DND-41 (cell line): ENCODE measurements around the gene WDR72.

ENCODE experiments used
- ATAC-seq: fragments of 200-7000 bp; cut with Tn5 transposase; 3 replicates; pipeline ENCODE4 v1.9.1; 2021; ENCODE audit warnings: low read depth; ENCODE audit not compliant: insufficient read depth
- DNase-seq: peaks from one replicate; pipeline ENCODE4 v3.0.0-alpha.2; 2020
- H2AFZ ChIP-seq: 2 replicates; pipeline ENCODE4 v1.6.0; 2012; ENCODE audit warnings: low read depth, low read length
- H3K27ac ChIP-seq: 2 replicates; pipeline ENCODE4 v1.5.1; 2012; ENCODE audit warnings: low read length, inconsistent platforms
- H3K27me3 ChIP-seq: fragments of 200-600 bp; sonication (generic); 2 replicates; pipeline ENCODE4 v1.6.0; 2012; ENCODE audit warnings: low read length, mild to moderate bottlenecking, inconsistent platforms; ENCODE audit not compliant: insufficient read depth, poor library complexity
- H3K36me3 ChIP-seq: 2 replicates; pipeline ENCODE4 v1.5.1; 2012; ENCODE audit warnings: low read length, inconsistent platforms; ENCODE audit not compliant: insufficient read depth
- H3K4me1 ChIP-seq: 2 replicates; pipeline ENCODE4 v1.5.1; 2012; ENCODE audit warnings: mild to moderate bottlenecking, low read length; ENCODE audit not compliant: insufficient read depth
- H3K4me2 ChIP-seq: 2 replicates; pipeline ENCODE4 v1.6.0; 2012; ENCODE audit warnings: mild to moderate bottlenecking, moderate library complexity, low read length, inconsistent platforms; ENCODE audit not compliant: insufficient read depth
- H3K4me3 ChIP-seq, 2 experiments: fragments of 200-600 bp in 1 of 2; shearing (Covaris generic) in 1 of 2; 2 replicates each; pipeline ENCODE4 v1.5.1; 2012 to 2016; ENCODE audit warnings: inconsistent platforms in 2 of 2, low read length in 2 of 2, mild to moderate bottlenecking in 2 of 2, low read depth in 1 of 2, moderate library complexity in 1 of 2
- H3K79me2 ChIP-seq: 2 replicates; pipeline ENCODE4 v1.6.0; 2012; ENCODE audit warnings: low read length, inconsistent platforms; ENCODE audit not compliant: insufficient read depth
- H3K9ac ChIP-seq: 2 replicates; pipeline ENCODE4 v1.6.0; 2012; ENCODE audit warnings: low read depth, mild to moderate bottlenecking, inconsistent platforms, low read length, moderate library complexity
- H3K9me3 ChIP-seq: 2 replicates; pipeline ENCODE4 v1.5.1; 2012; ENCODE audit warnings: low read length, moderate library complexity, mild to moderate bottlenecking, inconsistent platforms; ENCODE audit not compliant: insufficient read depth, severe bottlenecking
- H4K20me1 ChIP-seq: 2 replicates; pipeline ENCODE4 v1.6.0; 2012; ENCODE audit warnings: low read length; ENCODE audit not compliant: insufficient read depth
- CTCF ChIP-seq: IDR thresholded peaks from 2 replicates; pipeline ENCODE4 v1.5.1; 2012; ENCODE audit warnings: borderline replicate concordance, low read length, moderate library complexity, mild to moderate bottlenecking; ENCODE audit not compliant: poor library complexity, severe bottlenecking; ENCODE audit errors: extremely low read depth
- EZH2 ChIP-seq: IDR thresholded peaks from 3 replicates; pipeline ENCODE4 v1.6.1; 2012; ENCODE audit warnings: borderline replicate concordance, low read depth, mild to moderate bottlenecking, moderate library complexity, low read length, inconsistent platforms; ENCODE audit not compliant: severe bottlenecking

Gene WDR72

GRCh38 chr15:53675832-53676231 is 83.6 kb downstream of the WDR72 start:
- Histone ChIP-seq H3K27ac (no peak overlapping the region), H3K4me1 (no peaks in the 10 kb centered on the region), H3K36me3 (no peaks in the 10 kb centered on the region), H3K9me3 (no peaks in the 10 kb centered on the region), H3K4me3 (no peak overlapping the region), H4K20me1 (no peaks in the 10 kb centered on the region), H2AFZ (no peak overlapping the region), H3K9ac (no peak overlapping the region), H3K4me2 (no peak overlapping the region), H3K27me3 (no peaks in the 10 kb centered on the region), H3K79me2 (no peaks in the 10 kb centered on the region)
- DNase-seq (no peak), ATAC-seq (no peak)
- TF ChIP-seq EZH2 = no peak
- TF ChIP-seq CTCF = no peak

- Histone ChIP-seq H2AFZ (no peak overlapping the region), H3K9me3 (no peaks in the 10 kb centered on the region), H3K79me2 (no peaks in the 10 kb centered on the region), H3K9ac (no peak overlapping the region), H3K36me3 (no peaks in the 10 kb centered on the region), H3K4me2 (no peak overlapping the region), H3K4me3 (no peak overlapping the region), H3K27me3 (no peaks in the 10 kb centered on the region), H3K27ac (no peak overlapping the region), H3K4me1 (no peaks in the 10 kb centered on the region), H4K20me1 (no peaks in the 10 kb centered on the region)
- ATAC-seq (no peak), DNase-seq (no peak)
- no peak for TF ChIP-seq EZH2
- TF ChIP-seq CTCF = no peak
Measured at GRCh38 chr15:53671545-53671944, 87.9 kb downstream of the WDR72 start.

- ATAC-seq (no peak), DNase-seq (no peak)
- Histone ChIP-seq H3K36me3 (no peaks in the 10 kb centered on the region), H3K79me2 (no peaks in the 10 kb centered on the region), H2AFZ (no peak overlapping the region), H4K20me1 (no peaks in the 10 kb centered on the region), H3K9ac (no peak overlapping the region), H3K4me3 (no peak overlapping the region), H3K9me3 (no peaks in the 10 kb centered on the region), H3K4me2 (no peak overlapping the region), H3K4me1 (no peaks in the 10 kb centered on the region), H3K27ac (no peak overlapping the region), H3K27me3 (no peaks in the 10 kb centered on the region)
- no peak for TF ChIP-seq CTCF
- no peak for TF ChIP-seq EZH2
Measured at GRCh38 chr15:53670701-53671100, 88.8 kb downstream of the WDR72 start.

GRCh38 chr15:53665930-53666329 is 93.5 kb downstream of the WDR72 start:
- ATAC-seq = no peak
- H3K9ac ChIP-seq = no peak overlapping the region

More at GRCh38 chr15:53665930-53666329, 93.5 kb downstream of the WDR72 start:
- no peaks in the 10 kb centered on the region for H3K9me3 ChIP-seq
- H4K20me1 ChIP-seq = no peaks in the 10 kb centered on the region
- no peak overlapping the region for H3K27ac ChIP-seq
- no peaks in the 10 kb centered on the region for H3K36me3 ChIP-seq
- TF ChIP-seq CTCF = no peak
- TF ChIP-seq EZH2 = no peak
- no peak overlapping the region for H3K4me2 ChIP-seq
- H3K27me3 ChIP-seq = peaks cover 2% of the 10 kb centered on the region
- no peaks in the 10 kb centered on the region for H3K79me2 ChIP-seq
- no peaks in the 10 kb centered on the region for H3K4me1 ChIP-seq
- no peak overlapping the region for H3K4me3 ChIP-seq
- no peak overlapping the region for H2AFZ ChIP-seq
- DNase-seq = no peak
